NCI-H524 (cell line): ENCODE measurements around the gene TRMT44.
"Not testable (repeated sequence)": the region's sequence is repeated elsewhere in the genome, so short reads cannot be mapped to it uniquely, and the experiment has no call there.

Source experiments
- DNase-seq, 2 experiments: peaks; one replicate each; lab custom pipeline; 2025; lab: John Stamatoyannopoulos, UW

TRMT44 gene

DNA sequence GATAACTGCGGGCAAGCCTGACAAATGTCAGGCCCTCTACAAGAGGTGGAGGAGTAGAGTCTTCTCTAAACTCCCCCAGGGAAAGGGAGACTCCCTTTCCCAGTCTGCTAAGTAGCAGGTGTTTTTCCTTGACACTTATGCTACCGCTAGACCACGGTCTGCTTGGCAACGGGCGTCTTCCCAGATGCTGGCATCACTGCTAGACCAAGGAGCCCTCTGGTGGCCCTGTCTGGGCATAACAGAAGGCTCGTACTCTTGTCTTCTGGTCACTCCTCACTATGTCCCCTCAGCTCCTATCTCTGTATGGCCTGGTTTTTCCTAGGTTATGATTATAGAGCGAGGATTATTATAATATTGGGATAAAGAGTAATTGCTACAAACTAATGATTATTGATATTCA lies 33.7 kb upstream of the TRMT44 start:
- peak in 1 of 2 experiments; percentile 44 for DNase-seq

DNA sequence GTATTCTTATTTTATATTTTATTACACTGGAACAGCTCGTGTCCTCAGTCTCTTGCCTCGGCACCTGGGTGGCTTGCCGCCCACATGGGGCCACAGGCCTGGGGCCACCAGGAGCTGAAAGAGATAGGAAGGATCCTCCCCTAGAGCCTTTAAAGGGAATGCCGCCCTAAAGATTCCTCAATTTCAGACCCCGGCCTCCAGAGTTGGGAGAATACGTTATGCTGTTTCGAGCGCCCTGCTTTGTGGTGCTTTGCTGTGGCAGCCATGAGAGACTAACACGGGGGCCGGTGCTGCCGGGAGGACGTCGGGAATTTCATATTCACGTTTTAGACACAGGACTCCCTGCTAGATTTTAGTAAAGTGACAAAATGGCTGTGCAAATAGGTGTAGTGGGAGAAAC lies 33.3 kb upstream of the TRMT44 start:
- DNase-seq, result no peak

GRCh38 chr4:8407756-8408155 lies 32.8 kb upstream of the TRMT44 start:
- no peak for DNase-seq

DNA sequence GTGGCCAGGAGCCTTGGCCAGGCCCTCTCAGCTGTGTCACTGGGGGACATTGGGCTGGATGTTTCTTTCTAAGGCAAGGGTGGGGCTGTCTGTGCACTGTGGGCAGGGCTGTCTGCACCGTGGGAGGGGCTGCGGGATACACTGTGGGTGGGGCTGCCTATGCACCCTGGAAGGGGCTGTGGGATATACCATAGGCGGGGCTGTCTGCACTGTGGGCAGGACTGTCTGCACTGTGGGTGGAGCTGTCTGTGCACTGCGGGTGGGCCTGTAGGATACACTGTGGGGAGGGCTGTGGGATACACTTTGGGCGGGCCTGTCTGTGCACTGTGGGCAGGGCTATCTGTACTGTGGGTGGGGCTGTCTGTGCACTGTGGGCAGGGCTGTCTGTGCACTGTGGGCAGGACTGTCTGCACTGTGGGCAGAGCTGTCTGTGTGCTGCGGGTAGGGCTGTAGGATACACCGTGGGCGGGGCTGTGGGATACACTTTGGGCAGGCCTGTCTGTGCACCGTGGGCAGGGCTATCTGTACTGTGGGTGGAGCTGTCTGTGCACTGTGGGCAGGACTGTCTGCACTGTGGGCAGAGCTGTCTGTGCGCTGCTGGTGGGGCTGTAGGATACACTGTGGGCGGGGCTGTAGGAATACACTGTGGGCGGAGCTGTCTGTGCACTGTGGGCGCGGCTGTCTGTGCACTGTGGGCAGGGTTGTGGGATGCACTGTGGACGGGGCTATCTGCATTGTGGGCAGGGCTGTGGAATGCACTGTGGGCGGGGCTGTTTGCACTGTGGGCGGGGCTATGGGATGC lies 31.1 kb upstream of the TRMT44 start:
- DNase-seq, result no peak

- DNase-seq, result no peak
Observed at GRCh38 chr4:8410066-8410625, 30.4 kb upstream of the TRMT44 start.

DNA sequence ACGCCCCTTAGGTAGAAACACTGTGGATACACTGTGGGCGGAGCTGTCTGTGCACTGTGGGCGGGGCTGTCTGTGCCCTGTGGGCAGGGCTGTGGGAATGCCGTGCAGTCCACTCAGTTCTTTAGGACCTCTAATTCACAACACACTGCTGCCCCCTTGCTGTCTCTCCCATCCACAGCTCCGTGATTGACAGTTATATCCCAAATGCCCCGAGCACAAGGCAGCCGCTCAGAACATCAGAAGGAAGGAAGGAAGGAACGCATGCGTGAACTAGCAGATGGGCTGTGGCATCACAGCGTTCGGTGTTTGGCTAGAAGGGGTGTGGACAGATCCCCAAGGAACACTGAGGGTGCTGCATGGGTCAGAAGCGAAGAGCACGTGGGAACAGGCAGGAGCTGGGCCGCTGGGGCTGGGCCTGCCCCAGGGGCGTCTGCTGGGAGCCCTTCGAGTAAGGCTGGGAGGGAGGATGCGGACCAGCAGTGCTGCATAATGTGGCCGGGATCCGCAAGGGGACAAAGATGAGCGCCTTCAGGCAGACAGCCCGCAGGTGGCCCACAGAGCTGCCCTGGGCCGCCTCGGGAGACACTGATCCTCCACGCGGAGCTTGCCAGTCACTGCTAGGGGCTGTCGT lies 29.8 kb upstream of the TRMT44 start:
- DNase-seq, result peak; percentile 84 to 86

- no peak for DNase-seq
Observed at GRCh38 chr4:8411351-8412180, 29.0 kb upstream of the TRMT44 start.

DNA sequence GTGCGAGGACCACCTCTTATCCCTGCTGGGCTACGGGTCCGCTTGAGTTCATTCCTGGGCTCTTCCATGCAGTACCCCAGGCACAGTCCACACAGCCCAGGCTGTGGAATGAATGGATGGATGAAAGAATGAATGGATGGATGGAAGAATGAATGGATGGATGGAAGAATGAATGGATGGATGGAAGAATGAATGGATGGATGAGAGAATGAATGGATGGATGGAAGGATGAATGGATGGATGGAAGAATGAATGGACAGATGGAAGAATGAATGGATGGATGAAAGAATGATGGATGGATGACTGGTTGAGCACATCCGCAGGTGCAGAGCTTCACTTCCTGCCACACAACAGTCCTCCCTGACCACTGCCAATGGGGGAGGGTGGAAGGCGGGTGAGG lies 28.3 kb upstream of the TRMT44 start:
- no peak for DNase-seq

GRCh38 chr4:8414377-8414776 lies 26.2 kb upstream of the TRMT44 start:
- DNase-seq, result no peak

- no peak for DNase-seq
Observed at GRCh38 chr4:8417071-8417614, 23.4 kb upstream of the TRMT44 start.

DNA sequence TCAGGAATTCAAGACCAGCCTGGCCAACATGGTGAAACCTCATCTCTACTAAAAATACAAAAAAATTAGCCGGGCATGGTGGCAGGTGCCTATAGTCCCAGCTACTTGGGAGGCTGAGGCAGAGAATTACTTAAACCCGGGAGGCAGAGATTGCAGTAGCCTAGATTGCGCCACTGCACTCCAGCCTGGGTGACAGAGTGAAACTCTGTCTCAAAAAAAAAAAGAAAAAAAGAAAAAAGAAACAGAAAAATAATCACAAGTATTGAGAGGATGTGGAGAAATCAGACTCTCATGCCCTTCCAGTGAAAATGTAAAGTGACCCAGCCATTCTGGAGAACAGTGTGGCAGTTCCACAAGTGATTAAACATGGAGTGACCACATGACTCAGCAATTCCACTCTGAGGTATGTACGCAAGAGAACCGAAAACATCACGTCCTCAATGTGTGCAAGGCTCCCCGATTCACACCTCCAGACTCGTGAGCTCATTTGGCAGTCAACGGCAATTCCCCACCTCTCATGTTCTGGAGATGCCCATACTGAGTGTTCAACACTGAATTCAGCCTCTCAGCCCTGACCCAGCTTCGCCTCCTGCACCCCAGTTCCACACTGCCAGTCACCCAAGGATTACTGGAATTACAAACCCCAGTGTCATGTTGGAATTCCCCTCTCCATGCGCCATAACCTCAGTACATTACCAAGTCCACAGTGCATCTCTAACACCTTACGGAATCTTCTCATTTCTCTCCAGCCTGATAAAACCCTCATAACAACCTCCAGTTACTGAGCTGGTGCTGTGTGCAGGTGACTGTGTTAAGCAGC lies 21.1 kb upstream of the TRMT44 start:
- DNase-seq, result no peak

DNA sequence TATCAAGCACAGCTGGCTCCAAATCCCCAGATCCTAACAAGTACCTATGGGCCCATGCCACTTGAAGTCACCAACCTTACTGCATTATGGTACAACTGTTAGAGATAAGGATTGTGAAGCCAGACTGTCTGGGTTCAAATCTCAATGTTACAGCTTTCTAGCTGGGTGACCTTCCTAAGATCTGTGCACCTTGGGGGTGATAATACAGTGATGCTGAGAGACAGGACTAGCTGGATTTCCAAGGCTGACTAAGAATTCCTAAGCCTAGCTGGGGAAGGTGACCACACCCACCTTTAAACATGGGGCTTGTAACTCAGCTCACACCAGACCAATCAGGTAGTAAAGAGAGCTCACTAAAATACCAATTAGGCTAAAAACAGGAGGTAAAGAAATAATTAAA lies 20.4 kb upstream of the TRMT44 start:
- not testable (repeated sequence) for DNase-seq

GRCh38 chr4:8422327-8422726 lies 18.2 kb upstream of the TRMT44 start:
- no peak for DNase-seq

GRCh38 chr4:8422786-8423185 lies 17.8 kb upstream of the TRMT44 start:
- no peak for DNase-seq

GRCh38 chr4:8427262-8427661 lies 13.3 kb upstream of the TRMT44 start:
- DNase-seq, result no peak

GRCh38 chr4:8427761-8428287 lies 12.8 kb upstream of the TRMT44 start:
- DNase-seq, result peak in 1 of 2 experiments; percentile 29

DNA sequence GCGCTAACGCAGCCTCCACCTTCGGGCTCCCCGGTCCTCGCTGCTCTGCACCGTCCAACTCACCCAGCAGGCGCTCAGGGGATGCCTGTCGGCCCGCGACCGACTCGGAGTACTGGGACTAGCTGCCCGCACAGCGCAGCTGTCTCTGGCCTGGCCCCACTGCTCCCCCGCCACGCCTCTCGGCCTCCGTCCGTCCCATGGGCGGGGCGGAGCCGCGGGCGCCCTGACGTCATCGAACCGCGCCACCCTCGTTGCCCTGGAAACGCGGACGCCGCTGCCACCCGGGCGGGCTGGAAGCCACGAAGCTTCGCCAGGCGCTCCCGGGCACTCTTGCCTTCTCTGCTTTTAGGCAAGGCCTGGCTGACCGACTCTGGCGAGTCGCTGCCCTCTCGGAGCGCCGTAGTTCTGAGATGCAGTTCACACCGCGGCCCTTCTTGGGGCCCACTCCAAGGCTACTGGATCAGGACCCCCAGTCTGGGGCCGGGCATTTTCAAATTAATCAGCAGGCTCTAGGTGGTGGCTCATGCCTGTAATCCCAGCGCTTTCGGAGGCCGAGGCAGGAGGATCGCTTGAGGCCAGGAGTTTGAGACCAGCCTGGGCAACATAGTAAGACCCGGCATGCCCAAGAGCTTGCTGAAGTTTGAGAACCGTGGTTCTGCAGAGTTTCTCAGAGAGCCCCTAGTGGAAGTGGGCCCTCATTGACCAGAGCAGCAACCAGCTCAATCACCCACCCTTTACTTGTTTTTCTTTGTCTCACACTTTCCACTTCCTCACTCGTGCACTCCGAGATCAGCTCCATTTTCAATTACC lies 12.1 kb upstream of the TRMT44 start:
- DNase-seq, result peak; percentile 68 to 86

GRCh38 chr4:8431553-8431952 lies 9.0 kb upstream of the TRMT44 start:
- no peak for DNase-seq

GRCh38 chr4:8433136-8433535 lies 7.4 kb upstream of the TRMT44 start:
- no peak for DNase-seq
